T-helper 22 cell (primary cell): ENCODE data around the gene SNCAIP.
"Not testable (repeated sequence)": the region's sequence is repeated elsewhere in the genome, so short reads cannot be mapped to it uniquely, and the experiment has no call there.

Experiments
- DNase-seq: peaks from one replicate; pipeline ENCODE4 v3.0.0-alpha.2; 2020; ENCODE audit warnings: low read depth

Gene SNCAIP

DNA sequence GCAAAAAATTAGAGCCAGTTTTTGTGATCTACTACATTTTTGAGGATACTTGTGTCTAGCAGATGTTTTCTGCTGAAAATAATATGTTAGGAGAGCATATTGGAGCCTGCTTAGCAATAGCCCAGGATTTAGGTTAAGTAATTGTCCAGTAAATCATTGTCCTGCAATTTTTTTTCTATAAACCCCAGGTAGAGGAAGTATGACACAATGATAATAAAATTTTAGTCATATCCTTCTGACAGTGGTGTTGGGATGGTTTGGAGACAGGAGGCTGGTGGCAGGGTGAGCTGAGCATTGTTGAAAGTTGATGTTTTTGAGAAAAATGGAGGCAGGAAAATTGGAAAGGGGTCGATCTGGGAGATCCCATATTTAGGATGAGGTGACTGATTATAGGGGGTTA lies 3.5 kb downstream of the SNCAIP start:
- no peak for DNase-seq

DNA sequence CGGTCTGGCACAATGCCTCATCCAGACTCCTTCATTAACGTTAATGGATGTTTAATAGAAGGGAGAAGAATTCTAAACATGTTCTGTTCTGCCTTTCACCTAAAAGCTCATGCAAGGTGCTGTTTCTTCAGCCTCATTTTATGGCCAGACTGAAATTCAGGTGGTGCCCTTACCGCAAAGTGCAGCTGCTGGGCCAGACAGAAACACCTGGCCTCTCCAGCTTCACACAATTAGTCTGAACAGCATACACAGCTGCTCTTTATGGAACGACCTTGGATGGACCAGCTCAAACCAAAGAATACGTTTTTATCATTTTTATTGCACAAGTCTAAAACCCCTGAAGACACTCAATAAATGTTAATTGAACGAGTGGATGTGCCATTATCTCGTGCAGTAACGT lies 4.6 kb downstream of the SNCAIP start:
- no peak for DNase-seq

DNA sequence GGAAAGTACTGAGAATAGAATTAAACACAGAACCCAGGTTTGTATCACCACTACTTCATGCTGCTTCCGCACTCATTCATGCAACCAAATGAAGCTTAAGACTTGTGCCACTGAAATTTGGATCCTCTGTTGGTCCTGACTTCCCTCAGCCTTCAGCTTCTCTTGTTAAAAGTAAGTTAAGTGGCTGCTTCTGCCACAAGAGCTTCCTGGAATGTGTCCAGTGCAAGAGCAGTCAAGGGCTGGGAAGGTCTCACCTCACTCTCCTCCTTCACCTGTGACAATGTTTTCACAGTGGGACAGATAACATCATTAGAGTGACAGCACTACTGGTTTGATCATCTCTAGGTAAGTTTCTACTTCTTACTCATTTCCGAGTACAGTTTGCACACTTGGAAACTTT lies 7.9 kb downstream of the SNCAIP start:
- DNase-seq: no peak

DNA sequence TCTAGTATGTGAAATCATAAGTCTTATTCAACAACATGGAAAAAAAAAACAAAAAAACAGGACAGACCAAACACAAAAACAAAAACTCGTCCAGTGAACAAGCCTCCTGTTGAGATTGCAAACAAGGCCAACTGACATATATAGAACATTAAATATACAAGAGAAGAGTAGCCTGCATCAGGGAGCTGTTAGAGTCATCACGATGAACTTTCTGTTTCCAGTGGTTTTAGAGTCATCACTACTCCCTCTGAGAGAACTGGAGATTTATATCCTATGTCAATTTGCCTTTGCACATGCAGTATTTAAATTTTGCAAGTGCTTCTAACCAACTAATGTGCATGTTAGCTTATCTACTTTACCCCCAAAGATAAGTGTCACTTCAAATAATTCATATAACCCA lies 9.9 kb downstream of the SNCAIP start:
- no peak for DNase-seq

DNA sequence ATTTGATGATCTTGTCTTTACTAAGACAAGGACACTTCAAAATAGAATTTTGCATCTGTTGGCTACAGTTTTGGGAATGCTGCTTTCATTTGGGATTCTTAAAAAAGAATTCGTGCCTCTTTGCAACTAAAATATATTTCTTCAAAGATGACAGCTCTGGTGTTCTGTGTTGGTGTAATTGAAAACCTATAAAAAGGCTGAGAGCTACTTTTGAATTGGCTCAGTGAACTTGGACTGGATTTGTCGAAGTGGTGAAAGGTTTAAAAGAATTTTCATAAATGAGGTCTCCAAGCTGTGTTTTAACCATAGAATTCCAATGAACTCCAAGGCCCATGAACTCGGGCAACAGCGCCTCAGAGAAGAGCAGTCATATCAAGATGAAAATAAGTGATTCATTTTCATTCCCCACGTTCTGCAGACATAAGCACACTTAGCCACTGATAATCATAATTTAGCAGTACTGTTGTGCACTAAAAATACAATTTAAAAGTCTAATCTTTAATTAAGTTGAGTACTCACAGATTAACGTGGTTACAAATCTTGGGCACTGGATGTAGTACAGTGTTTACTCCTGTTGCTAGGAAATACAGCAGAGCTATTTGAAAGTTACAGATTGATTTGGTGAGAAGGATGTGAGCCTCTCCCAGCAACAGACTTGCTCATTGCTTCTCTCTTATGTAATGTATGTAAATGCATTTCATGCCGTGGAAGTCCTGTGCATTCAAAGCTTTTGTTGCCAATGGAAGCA lies 10.9 kb downstream of the SNCAIP start:
- DNase-seq: no peak

DNA sequence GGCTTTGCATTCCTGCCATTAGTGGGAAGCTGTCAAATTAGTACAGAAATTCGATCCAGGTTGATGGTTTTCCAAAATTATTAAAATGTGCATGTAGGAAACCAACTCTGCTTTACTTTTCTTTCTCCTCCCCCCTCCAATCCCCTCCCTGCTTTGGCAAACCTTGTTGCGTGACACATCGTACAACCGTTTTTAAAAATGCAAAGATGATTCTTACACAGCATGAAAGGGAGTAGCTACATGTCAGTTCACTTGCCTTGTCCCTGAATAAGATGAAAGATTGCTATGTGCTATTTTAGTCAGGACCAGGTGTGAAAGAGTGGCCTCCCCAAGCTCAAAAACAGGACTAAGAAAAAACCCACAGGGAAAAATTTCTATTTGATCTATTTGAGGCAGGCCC lies 11.7 kb downstream of the SNCAIP start:
- no peak for DNase-seq

DNA sequence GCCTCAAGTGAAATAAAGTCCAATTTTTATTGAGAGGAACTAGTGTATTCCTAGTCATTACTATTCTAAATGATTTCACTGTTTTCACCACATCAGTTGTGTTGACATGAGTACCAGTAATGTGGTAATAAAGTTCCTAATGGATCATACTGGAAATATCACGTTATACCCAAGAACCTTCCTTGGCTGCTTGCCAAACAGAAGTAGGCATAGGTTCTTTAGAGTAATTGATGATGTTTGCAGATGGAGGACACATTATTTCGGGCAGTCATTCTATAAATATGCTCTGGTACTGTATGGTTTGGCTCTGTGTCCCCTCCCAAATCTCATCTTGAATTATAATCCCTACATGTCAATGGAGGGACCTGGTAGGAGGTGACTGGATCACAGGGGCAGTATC lies 15.1 kb downstream of the SNCAIP start:
- DNase-seq: no peak

DNA sequence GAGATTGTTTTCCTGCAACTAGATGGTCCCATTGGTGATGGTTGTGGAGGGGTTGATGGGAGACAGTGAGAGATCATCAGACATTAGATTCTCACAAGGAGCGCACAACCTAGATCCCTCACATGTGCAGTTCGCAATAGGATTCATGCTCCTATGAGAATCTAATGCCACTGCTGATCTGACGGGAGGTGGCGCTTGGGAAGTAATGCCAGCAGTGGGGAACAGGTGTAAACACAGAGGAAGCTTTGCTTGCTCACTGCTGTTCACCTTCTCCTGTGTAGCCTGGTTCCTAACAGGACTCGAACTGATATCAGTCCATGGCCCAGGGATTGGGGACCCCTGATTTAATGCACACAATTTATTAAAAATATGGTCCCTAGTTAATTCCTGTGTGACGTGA lies 18.8 kb downstream of the SNCAIP start:
- DNase-seq: no peak

DNA sequence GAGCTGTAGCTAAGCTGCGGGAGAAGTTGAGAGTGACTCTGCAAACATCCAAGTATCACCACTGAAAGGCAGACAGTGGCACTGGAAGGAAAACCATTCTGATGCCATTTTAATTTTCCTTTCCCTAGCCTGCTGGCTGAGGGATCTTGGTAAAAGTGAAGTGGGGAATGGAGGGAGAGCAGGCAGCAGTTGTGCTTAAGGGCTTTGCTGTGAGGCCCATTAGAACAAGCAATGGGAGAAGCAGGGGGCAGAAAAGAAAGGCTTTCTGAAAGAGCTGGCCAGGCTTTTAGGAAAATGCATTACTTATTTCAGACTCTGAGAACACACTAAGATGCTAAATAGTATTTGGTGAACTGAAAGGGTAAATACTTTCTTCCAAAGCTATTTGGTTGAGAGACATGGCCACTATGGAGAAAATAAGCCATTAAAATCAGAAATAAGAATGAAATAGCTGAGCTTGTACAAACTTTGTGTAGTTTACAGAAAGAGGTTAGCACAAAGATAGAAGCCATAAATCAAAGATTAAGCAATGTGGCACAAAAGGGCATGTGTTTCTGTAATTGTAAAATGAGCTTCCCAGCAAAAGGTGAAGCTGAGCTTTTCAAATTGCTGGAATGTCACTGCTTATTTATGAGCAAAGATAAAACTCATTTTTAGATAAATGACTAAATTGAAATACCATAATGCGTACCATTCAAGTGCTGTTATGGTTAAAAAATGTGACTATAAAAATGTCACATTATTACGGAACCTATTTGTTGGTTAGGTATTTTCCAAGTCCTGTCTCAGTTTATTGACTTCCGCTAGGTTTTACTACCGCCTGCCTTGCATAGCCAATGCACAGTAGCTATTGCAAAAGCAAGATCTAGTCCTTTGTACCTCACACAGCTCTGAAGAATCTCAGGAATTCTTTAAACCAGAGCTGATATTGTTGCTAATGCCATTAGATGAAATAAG lies 20.8 kb downstream of the SNCAIP start:
- DNase-seq: no peak

DNA sequence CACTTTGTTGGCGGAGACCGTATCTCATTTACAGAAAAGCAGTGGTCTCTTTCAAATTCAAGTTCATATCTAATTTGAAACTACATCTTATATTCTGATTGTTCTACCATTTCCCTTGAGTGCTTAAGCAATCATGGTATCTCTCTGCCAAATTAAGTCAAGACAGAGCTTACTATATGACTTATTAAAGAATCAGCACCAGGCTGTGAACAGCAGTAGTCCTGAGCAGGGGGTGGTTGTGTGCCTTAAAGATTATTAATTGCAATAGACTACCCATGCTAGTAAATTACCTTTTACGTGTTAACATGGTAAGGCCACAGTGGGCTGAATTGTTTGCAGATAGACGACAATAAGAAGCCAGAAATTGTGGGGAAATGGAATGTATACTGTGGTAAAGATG lies 21.5 kb downstream of the SNCAIP start:
- DNase-seq: no peak

DNA sequence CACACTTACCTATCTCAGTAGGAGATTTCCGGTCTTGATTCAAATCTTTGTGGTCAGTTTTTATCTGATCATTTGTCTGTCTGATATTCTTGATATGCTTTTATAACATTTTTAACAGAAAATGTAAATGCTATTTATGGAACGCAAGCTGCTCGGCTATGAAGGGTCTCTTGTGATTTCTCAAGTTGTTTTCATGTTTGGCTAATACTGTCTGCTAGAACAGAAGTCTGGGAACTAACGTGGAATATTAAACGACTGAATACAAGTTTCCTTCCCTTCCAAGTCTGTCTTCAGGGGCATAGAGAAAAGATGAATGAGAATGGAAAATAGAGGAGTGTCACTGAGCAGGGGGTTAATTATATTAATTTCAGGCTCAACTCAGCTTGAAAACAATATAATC lies 27.6 kb downstream of the SNCAIP start:
- DNase-seq: no peak

DNA sequence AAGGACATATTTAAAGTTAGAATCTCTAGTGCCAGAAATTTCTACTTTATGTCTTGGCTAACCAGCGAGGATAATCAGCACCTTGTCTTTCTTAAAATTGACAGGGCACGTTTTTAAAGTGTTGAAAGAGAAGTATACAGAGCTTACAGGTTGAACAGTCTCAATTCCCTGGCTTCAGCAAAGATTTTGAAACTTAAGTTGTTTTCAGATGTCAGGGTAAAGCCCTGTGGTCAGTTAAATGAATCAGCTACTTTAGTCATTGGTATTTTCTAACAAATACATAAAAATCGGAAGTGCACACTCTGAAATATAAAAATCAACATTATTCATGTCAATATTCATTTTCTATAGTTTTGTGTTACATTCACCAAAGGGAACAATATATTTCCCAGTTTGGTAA lies 29.1 kb downstream of the SNCAIP start:
- no peak for DNase-seq

DNA sequence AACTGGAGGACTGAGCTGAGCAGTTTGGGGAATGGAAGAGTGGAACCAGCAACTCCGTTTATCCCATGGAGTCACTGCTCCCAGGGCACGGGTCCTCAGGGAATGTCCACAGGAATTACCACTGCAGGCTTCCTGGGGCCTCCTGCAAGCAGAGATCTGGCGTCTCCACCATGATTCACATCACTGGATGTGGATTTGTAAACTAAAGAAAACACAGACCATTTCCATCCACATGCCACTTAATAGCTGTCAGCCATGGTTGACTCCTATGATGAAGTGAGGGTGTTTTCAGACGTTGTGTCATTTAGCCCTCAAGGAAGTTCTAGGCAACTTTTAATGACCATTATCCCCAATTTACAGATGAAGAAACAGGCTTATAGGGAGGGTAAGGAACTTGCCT lies 30.2 kb downstream of the SNCAIP start:
- DNase-seq: no peak

DNA sequence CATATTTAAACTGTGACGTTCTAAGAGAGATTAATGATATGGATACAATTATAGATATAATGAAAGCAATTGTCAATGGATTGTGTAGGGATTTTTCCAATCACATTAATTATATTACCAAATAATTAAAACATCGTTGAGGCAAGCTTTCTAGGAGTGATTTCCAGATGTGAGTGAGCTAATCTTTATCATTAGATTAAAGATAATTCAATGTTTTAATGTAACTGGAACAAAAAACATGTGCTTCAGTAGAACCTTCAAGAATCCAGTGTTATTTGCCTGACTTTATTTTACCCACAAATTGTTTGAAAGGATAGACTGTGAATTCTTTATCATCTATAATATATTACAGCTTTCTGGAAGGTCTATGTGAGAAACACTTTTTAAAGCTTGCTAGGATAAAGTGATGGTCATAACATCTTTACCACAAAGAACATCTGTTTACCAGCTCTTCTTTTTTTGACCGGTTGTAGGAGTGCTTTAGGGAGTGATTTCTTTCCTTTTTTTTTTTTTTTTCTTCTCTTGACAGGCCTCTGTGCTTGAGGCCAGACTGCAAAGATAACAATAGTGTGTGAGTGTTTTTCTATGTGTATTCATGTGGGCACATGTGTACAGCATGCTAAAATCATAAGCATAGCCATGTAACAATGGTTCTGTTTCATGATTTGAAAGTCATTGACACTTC lies 35.0 kb downstream of the SNCAIP start:
- DNase-seq: no peak

DNA sequence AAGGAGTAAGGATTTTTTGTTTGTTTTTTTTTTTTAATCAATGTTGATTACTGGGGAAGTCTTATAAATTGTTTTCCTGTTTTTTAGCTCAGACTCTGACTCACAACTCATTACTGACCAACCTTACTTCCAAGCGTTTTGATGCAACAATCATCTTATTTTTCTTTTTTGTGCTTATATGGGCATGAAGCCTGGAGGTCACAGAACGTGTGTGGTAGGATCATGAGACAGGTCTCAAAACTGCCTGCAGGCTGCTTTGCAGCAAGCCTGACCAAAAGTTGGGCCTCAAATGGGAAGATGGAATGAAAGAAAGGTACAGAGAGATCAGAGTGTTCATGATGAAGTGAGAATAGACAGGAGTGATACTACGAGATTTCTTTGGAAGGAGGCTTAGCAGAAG lies 38.5 kb downstream of the SNCAIP start:
- no peak for DNase-seq

DNA sequence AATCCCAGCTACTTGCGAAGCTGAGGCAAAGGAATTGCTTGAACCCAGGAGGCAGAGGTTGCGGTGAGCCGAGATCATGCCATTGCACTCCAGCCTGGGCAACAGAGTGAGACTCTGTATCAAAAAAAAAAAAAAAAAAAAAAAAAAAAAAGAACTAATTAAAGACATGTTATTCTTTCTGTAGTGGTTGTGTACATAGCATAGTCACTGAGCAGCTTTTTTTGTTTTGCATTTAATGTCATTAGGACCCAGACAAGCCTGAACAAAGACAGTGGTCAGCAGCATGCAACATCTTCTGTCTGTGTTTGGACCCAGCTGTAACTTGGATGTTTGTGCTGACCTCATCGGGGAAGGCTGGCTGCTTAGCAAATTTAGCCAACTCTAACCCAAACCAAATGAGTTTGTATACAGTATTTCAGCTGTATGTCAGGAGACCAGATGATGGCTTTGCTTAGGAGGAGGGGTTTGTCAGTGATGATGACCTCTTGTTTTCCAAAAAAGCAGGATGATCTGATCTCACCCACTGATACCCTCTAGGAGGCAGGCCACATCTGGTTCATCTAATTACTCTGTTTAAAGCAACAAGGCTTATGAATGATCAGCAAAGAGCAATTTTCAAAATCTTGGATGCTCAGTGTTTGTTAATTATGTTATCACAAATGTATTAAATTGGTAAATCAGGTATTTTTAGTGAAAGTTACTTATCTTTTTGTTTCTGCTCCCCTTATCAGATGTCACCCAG lies 39.5 kb downstream of the SNCAIP start:
- no peak for DNase-seq

DNA sequence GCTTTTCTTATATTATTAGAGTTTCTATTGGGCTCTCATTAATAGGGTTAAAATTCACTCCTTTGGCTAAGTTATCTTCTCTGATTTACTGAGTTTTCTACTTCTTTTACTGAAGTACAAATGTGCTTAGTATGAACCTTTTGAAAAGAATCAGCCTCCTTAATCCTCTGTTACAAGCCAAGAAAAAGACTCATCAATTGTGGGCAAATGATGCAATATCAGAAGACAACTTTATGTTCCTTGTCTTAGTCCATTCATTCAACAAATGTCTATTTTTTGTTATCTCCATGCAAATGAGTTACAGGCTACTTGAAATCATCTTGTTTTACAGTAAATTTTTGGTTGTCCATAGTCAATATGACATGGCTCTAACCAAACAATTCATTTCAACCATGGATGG lies 40.3 kb downstream of the SNCAIP start:
- no peak for DNase-seq

DNA sequence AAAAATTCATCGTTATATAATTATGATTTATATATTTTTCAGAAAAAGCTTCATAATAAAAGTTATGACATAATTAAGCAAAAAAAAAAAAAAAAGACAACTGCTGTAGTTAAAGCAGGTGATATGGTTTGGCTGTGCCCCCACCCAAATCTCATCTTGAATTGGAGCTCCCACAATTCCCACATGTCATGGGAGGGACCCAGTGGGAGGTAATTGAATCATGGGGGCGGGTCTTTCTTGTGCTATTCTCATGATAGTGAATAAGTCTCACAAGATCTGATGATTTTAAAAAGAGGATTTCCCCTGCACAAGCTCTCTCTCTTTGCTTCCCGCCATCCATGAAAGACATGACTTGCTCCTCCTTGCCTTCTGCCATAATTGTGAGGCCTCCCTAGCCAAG lies 41.3 kb downstream of the SNCAIP start:
- DNase-seq: not testable (repeated sequence)

DNA sequence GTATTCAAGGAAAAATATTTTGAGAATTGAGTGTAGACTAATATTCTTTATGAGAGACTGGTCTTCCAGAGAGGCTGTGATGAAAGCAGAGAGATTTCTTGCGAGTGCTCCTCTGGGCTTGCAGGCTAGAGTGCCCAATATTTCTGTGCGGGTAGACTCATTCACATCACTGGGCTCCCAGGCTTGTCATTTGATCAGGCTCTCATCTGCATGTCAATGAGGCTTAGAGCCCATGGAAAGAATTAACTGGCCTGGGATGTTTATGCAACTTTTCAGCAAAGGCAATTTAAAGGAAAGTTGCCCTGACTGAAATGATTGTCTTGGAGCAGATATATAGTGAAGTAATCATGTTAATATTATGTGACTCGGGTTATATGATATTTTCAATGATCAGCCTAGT lies 42.3 kb downstream of the SNCAIP start:
- DNase-seq: no peak

DNA sequence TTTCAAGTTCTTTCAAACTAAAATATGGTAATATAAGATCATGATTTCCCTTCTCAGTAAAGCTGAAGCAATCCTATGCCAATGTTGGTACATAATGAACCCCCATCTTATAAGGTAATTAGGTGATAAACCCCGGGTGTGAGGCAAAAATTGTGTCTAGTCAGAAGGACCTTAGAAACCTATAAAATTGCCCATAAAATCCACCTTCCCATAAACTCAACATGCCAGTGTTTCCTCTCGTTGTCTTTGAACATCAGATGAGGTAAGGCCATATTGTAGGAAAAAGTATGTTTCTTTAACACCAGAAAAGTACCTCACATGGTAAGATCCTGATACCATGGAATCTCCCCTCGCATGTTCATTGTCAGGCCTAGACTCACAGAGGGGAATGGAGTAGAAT lies 43.3 kb downstream of the SNCAIP start:
- DNase-seq: no peak

DNA sequence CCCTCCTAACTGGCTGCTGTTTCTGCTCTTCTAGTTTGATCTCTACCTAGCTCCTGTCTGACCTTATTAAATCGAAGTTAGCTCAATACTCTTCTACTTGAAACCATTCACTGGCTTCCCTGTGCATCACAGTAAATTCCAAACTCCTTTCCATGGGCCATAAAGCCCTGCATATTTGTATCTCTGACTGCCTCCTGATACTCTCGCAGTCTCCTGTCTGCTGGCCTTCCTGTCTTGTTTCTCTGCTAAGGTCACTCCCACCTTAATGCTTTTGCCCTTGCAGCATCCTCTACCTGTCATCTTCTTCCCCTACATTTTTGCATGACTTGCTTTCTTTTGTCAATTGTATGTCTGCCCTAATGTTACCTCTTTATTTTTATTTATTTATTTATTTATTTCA lies 44.8 kb downstream of the SNCAIP start:
- DNase-seq: no peak

DNA sequence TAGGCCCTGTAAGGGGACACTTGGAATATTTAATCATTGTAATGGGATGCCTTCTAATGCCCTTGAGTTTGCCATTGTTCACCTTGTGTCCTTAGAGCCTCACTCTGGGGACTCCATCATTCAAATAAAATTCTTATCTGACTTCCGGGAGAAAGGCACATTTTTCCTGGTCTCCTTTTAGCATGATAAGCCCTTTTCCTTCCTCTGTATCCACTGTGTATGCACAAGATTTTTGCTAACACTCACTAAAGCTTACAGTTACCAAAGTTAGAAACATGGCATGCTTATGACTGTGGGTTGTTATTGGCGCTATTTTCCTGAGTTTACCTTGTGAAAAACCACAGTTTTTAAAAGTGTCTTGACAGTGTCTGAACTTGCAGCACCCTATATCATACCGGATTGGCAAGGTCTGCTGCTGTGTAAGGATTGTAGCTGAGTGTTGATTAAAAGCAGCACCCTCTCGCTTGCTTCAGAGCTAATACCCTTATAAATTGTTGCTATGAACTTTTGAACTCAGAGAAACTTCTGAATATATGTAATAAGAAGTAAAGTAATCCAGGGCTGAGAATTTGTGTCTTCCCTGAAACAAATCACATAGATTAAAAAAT lies 46.4 kb downstream of the SNCAIP start:
- no peak for DNase-seq
